GM18508 (cell line): ENCODE results near the gene CALML3.

Source experiments
- ATAC-seq: cut with Tn5 transposase; IDR thresholded peaks from one replicate; pipeline ENCODE4 v1.9.1; 2021; ENCODE audit warnings: moderate number of reproducible peaks; ENCODE audit not compliant: insufficient read depth, unreplicated experiment

The CALML3 gene

DNA sequence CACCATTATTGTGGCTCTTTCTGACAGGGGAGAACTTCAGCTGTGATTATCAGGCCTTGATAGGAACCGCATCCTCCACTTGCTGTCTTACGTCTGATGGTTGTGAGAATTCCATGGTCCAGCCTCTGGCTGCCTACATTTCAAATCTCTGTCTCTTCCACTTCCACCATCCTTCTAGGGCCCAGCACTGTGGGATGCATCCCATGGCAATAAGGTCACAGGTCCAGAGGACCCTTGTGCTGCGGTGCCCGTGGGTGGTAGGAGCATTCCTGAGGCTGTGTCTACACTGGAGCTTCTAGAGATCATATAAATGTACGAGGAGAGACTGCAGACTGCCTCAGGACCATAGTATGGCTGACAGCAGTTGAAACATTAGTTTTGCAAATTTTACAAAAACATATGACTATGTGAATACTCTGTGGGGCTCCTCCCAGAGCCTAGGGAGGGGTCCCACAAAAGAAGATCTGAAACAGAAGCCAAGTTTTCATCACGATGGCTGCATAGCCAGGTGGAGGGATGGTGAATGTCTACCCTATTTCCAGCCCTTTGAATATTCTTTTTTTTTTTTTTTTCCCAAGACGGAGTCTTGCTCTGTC lies 11.8 kb downstream of the CALML3 start:
- ATAC-seq: no peak

- no peak for ATAC-seq
Measured at GRCh38 chr10:5537684-5538083, 12.9 kb downstream of the CALML3 start.

- no peak for ATAC-seq
Measured at GRCh38 chr10:5538446-5538845, 13.7 kb downstream of the CALML3 start.

DNA sequence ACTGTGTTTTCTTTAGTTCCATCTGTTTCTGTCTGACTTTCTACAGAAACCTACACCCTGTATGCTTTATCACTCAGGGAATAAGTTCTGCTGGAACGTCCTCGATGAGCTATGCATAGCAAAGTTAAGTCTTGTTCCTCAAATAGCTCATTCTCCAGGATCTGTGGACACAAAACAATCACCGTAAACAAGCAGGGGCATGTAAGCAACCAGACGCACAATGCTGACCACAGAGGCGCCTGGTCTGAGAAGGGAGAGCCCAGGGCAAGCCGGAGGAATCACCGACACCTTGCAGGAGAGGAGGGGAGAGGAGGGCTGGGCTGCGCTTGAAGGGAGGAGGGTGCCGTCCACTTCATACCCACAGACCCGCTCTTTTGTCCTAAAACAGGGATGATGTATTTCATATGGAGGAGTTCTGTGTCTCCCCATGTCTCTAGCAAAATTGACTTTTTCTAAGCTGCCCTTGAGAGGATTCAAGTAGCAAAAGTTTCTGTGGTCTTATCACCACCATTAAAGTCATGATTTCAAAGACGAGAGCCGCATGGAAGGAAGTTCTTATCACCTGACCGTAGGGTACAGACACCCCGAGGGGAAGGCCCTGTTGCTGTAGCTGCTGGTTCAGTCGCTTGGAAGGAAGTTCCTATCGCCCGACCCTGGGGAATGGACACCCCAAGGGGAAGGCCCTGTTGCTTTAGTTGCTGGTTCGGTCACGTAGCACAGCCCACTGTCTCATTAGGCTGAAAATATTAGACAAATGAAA lies 14.3 kb downstream of the CALML3 start:
- no peak for ATAC-seq

GRCh38 chr10:5540080-5540479 lies 15.3 kb downstream of the CALML3 start:
- no peak for ATAC-seq

GRCh38 chr10:5540891-5541290 lies 16.1 kb downstream of the CALML3 start:
- no peak for ATAC-seq

DNA sequence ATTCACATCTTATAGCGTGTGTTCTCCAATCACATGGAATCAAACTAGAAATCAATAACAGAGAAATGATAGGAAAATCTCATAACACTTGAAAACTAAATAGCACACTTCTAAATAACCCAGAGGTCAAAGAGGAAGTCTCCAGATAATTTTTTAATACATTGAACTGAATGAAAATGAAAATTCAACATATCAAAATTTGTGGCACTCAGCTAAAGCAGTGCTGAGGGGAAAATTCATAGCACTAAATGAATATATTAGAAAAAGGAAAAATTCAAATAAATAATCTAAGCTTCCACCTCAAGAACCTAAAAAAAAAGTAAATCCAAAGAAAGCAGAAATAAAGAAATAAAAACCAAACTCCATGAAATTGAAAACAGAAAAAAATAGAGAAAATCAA lies 17.3 kb downstream of the CALML3 start:
- no peak for ATAC-seq

DNA sequence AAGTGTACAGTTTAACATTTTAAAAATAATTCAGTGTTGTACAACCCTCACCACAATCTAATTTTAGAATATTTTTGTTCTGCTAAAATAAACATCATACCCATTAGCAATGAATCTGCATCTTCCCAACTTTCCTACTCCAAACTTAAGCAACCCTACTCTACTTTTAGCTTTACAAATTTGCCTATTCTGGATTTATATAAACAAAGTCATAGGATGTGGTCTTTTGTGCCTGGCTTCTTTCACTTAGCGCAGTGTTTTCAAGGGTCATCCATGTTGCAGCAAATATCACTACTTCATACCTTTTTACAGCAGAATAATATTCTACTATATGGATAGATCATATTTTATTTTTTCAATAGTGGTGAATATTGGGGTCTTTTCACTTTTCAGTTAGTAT lies 18.9 kb downstream of the CALML3 start:
- no peak for ATAC-seq

DNA sequence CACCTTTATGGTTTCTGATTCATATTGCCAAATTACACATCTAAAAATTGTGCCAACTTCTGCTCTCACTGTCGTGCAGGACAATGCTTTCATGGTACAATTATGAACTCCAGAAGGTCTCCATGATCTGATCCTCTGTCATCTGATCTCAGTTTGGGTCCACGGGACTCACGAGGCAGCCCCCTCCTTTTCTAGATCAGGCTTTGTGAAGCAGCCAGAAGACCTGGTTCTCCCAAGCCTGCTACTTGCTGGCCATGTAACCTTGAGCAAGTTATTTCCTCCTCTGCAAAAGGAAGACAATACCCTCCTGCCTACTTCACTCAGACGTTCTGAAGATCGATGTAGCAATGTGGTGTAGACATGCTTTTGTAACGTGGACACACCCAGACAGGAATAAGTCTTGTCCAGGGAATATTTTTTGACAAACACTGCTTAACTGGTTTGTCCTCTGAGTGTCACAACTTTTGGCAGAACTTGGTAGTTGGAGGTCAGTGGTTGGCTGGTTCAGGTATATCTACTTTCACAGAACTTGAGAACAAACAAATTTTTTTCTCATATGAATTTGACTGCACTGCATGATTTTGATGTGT lies 19.6 kb downstream of the CALML3 start:
- no peak for ATAC-seq

DNA sequence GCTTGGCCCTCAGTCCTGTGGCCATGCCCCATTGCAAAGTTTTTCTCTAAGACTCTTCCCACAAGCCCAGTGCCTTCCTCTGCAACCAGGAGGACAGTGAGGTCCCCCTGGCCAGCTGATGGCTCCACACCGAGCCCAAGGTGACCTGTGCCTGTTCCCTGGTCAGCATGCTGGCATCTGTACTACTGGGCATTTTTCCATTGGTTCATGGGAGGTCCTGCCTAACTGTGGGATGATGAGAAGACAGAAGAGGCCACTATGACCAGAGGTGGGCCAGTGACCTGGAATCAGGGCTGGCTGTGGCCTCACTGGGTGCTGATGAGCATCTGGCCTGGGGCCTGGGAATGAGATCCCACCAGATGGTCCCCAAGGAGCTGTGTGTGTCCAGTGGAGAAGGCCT lies 20.2 kb downstream of the CALML3 start:
- no peak for ATAC-seq

DNA sequence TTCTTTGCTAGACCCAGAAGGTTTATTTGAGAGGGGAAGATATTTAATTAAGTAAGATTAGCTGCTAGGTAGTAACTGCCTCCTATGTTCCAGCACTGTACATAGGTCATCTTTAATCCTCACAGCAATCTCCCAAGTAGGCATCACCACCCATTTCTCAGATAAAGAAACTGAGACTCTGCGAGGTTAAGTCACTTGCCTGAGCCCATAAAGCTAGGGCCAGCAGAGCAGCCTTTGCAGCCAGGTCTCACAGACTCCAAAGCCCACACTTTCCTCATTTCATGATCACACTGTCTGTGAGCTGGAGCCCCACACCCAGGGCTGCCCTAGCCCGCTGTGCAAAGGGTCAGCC lies 20.6 kb downstream of the CALML3 start:
- no peak for ATAC-seq

GRCh38 chr10:5545778-5546710 lies 21.3 kb downstream of the CALML3 start:
- ATAC-seq: no peak

DNA sequence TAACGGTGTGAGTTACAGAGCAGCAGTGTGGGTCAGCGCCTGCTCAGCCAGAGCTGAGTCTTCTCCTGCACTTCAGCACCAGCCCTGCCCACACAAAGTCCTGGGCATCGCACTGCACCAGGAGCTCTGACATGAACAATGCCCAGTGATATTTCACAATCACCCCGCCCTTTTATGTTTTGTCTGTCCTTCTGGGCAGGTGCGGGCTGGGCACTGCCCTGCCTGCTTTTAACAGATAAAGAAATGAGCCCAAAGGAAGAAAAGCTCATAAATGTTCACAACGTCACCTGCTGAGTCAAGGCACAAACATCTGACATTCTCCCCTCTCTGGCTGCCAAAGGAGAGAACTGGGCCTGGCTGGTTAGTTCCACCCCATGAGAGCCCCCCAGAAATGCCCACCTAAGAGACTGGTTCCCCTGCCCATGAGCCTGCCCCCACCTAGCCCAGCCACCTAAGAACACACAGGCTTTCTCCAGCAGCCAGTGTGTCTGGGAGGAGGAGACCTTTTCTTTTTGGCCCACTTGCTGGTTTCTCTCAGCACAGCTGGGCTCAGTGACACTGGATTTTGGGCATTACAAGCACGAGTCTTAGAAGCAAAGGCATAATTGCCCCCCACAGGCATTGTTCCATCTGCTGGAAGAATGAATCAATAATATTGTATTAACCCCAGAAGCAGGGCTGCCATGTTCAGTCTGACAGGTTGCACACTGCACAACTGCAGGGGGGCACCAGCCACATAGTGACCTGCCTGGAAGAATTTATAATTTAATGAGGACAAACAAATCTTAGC lies 22.3 kb downstream of the CALML3 start:
- ATAC-seq: no peak

DNA sequence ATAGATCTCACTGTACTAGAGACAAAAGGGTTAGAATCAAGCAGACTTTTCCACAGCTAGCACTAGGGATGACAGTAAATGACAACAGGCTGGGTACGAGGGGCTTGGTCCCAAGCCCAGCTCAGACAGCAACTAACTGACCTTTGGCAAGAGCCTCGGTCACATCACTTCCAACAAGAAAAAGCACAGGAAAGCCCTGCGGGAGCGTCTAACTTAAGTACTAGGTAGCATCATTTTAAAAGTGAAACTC lies 22.8 kb downstream of the CALML3 start:
- ATAC-seq: no peak

DNA sequence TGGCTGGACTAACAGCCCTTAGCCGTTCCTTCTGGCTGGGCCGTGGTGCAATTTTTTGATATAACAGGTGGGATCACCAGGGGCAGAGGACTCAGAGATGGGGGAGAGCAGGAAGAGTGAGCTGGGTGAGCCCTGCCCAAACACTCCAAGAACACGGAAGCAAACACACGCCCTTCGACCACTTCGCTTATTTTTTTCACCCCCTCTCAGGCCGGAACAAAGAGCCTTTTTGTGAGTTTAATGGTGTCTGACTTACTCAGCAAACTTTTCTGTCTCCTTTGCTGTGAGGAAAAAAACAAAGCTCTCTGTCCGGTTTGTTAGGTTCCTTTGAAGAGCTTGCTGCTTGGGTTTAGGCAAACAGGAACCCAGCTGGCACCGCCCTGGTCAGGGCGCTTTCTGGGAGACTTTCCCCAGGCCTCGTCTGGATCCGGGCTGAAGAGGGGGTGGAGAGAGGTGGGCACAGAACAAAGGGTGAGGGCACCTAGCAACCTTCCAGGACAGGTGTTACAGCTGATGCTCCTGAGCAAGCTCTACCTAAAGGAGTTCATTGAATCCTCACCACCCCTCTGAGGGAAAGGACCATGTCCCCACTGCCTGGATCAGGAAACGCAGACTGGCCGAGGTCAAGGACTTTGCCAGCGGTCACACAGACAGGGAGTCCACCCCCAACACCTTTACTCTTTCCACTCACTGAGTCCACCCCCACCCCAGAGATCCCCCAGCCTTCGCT lies 23.3 kb downstream of the CALML3 start:
- no peak for ATAC-seq

DNA sequence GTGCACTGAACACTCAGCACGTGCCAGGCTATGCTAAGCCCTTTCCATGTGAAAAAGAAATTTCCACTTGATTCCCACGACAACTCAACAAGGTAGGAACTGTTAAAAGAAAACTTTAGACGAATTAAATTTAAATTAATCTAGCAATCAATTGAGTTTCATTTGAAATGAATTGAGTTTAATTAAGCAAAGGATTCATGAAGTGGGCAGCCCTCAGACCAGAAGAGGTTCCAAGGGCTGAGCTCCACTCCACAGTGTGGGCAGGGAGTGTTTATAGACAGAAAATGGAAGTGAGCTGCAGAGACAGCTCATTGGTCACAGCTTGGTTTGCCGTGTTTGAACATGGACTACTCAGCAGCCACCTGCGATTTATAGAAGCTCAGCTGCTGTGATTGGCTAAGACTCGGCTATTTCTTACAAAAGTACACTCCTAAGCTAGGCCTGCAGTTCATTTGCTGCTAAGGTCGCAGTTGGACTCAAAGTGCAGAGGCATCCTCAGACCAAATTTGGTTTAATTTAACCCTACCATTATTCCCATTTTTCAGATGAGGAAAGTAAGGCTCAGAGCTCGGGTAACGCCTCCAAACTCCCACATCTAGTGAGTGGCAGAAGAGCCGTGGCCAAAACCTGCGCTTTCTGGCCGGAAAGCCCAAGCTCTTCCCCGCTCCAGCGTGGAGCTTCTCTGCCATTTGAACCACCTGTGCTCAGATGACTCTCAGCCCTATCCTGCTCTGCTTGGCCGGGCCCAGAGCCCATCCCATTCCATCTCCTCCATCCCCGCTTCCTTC lies 24.9 kb downstream of the CALML3 start:
- ATAC-seq: no peak

GRCh38 chr10:5550250-5550545 lies 25.4 kb downstream of the CALML3 start:
- ATAC-seq: no peak

DNA sequence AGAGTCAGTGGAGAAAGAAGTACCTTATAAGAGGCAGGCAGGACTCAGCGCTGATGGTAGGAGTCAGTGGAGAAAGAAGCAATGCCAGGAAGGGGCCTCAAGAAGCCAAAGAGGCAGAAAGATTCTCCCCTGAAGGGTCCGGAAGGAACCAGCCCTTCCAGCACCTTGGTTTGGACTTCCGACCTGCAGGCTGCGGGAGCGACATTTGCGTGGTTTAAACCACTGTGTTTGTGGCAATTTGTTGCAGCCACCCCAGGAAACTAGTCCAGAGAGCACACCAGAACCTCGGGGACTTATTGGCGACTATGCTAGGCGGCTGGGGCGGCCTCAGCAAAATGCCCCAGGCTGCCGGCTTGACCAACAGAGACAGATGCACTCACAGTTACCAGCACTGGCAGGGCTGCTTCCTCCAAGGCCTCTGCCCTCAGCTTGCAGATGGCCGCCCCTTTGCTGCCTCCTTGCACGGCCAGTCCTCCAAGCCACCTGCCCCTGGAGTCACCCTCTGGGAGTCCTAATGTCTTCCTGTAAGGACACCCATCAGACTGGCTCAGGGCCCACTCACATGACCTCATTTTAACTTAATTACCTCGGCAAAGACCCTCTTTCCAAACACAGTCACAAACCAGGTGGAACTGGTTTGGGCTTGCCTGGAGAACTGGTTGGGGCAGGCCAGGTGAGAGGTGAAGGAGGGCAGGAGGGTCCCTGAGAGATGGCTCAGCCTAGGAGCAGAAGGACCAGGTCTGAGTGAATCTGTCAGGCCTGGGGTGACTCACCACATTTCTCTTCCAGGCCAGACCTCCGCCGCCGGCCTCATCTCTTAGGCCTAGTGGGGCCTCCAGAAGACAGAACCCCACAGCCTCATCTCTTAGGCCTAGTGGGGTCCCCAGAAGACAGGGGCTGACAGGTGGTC lies 26.1 kb downstream of the CALML3 start:
- no peak for ATAC-seq
